ENCODE data around the gene STAT3. TPM values are rescaled to one million over a fixed set of nuclear protein-coding genes. Genes with fewer than 3 reads are reported as not detected.

Gene STAT3
- total and polyA plus RNA-seq, 2 of the 13 experiments (the other 11 are each of a cell fraction or from before 2014, with no cell fraction given) = 61.8 to 62.4 TPM

- DNase-seq (ENCODE audit: low spot score) (no peak), ATAC-seq (no peak), FAIRE-seq (no peak)
- no peaks in the 10 kb centered on the region for H3K9me3 ChIP-seq (ENCODE audit: low read length)
- intact Hi-C loops (cut with micrococcal nuclease; ENCODE audit: unreplicated experiment) = no loop called here
- H3K27ac ChIP-seq (ENCODE audit: extremely low read length, insufficient read depth, low read length) = no peak overlapping the region
- peaks cover 0 to 2% of the 10 kb centered on the region in 2 experiments; a peak in 1 of 5 replicates for H3K36me3 ChIP-seq (replicated peaks in 1 of 2; ENCODE audit: control insufficient read depth in 1 of 2, insufficient read depth in 2 of 2, low read length in 2 of 2)
- no peak overlapping the region for H2AFZ ChIP-seq (ENCODE audit: low read length)
- BruUV-seq (replicated peaks) = no TSS peak
- no peaks in the 10 kb centered on the region for H3K27me3 ChIP-seq (ENCODE audit: control insufficient read depth in 1 of 2, insufficient read depth in 2 of 2, low read length in 2 of 2)
- TF ChIP-seq ZNF766 (CRISPR knock-in tag; IDR thresholded peaks at IDR 0.05; ENCODE audit: borderline replicate concordance) = no peak
- no peak for TF ChIP-seq THAP7 (CRISPR knock-in tag; IDR thresholded peaks at IDR 0.05)
- no peak for TF ChIP-seq DR1 (CRISPR knock-in tag; IDR thresholded peaks at IDR 0.05)
- no peak for TF ChIP-seq ATF7 (IDR thresholded peaks at IDR 0.05)
- no peak for TF ChIP-seq ATF7 (CRISPR knock-in tag; IDR thresholded peaks at IDR 0.05)
- TF ChIP-seq ZBTB1 (CRISPR knock-in tag; IDR thresholded peaks at IDR 0.05; ENCODE audit: borderline replicate concordance) = no peak
- TF ChIP-seq ZNF468 (CRISPR knock-in tag; IDR thresholded peaks at IDR 0.05) = no peak
- TF ChIP-seq ZNF432 (CRISPR knock-in tag; IDR thresholded peaks at IDR 0.05; ENCODE audit: borderline replicate concordance) = no peak
- no peak for TF ChIP-seq GATAD2A (CRISPR knock-in tag; IDR thresholded peaks at IDR 0.05)
- no peak for TF ChIP-seq MLX (CRISPR knock-in tag; IDR thresholded peaks at IDR 0.05)
- TF ChIP-seq CHD2 (IDR thresholded peaks at IDR 0.05; ENCODE audit: low read depth, low read length) = no peak
- TF ChIP-seq, protein P1, sequence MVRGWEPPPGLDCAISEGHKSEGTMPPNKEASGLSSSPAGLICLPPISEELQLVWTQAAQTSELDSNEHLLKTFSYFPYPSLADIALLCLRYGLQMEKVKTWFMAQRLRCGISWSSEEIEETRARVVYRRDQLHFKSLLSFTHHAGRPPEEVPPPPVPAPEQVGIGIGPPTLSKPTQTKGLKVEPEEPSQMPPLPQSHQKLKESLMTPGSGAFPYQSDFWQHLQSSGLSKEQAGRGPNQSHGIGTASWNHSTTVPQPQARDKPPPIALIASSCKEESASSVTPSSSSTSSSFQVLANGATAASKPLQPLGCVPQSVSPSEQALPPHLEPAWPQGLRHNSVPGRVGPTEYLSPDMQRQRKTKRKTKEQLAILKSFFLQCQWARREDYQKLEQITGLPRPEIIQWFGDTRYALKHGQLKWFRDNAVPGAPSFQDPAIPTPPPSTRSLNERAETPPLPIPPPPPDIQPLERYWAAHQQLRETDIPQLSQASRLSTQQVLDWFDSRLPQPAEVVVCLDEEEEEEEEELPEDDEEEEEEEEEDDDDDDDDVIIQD (CRISPR knock-in tag; IDR thresholded peaks at IDR 0.05; ENCODE audit: low read depth) = no peak
- TF ChIP-seq ZNF574 (CRISPR knock-in tag; IDR thresholded peaks at IDR 0.05) = no peak
- TF ChIP-seq, protein P2, sequence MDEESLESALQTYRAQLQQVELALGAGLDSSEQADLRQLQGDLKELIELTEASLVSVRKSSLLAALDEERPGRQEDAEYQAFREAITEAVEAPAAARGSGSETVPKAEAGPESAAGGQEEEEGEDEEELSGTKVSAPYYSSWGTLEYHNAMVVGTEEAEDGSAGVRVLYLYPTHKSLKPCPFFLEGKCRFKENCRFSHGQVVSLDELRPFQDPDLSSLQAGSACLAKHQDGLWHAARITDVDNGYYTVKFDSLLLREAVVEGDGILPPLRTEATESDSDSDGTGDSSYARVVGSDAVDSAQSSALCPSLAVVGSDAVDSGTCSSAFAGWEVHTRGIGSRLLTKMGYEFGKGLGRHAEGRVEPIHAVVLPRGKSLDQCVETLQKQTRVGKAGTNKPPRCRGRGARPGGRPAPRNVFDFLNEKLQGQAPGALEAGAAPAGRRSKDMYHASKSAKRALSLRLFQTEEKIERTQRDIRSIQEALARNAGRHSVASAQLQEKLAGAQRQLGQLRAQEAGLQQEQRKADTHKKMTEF (CRISPR knock-in tag; IDR thresholded peaks at IDR 0.05) = no peak
- TF ChIP-seq ELK4 (CRISPR knock-in tag; IDR thresholded peaks at IDR 0.05; ENCODE audit: borderline replicate concordance) = no peak
- ChIA-PET POLR2A (interaction anchor here (3.6 kb wide), 1 partner anchor 24 kb away, joined by 10 read pairs; the partner anchor contains the start of gene STAT3), CTCF (ENCODE audit: low intra/inter-chr PET ratio, low total read pairs) (no interaction called here)
- no peak overlapping the region for H3K4me2 ChIP-seq (ENCODE audit: low read depth, low read length)
- peaks cover 74% of the 10 kb centered on the region for H3K79me2 ChIP-seq (ENCODE audit: insufficient read depth, low read length)
- in situ Hi-C loops (cut with HindIII; ENCODE audit: extremely low pct_ligation_motif_present, low pct_unique_long_range_greater_than_20kb) = no loop called here
- H3K4me3 ChIP-seq (replicated peaks in 1 of 3; ENCODE audit: insufficient read depth in 1 of 3, low read depth in 2 of 3, low read length in 3 of 3) = no peak overlapping the region
- WGBS (ENCODE audit: low lambda C conversion rate) = 97% methylated on average over 9 of the region's 9 CpGs
- H4K20me1 ChIP-seq (ENCODE audit: insufficient read depth, low read length) = peaks cover 34% of the 10 kb centered on the region
- H3K4me1 ChIP-seq (ENCODE audit: insufficient read depth, low read length) = peaks cover 63% of the 10 kb centered on the region
- no peak overlapping the region for H3K9ac ChIP-seq (ENCODE audit: insufficient read depth, low read depth, low read length)
Observed at GRCh38 chr17:42365136-42365535, 23.1 kb downstream of the STAT3 start.
